ENCODE data around the gene SNTG2. TPM values are rescaled to one million over a fixed set of nuclear protein-coding genes. Genes with fewer than 3 reads are reported as not detected.

SNTG2 gene
- total and polyA plus RNA-seq, 2 donors (not counting 3 experiments of a cell fraction or from before 2014, with no cell fraction given) = not detected

- peaks cover 8% of the 10 kb centered on the region for H3K9me3 ChIP-seq (replicated peaks; ENCODE audit: control insufficient read depth, insufficient read depth, low read length)
- BruUV-seq (replicated peaks) = no TSS peak
- intact Hi-C loops (cut with micrococcal nuclease) = no loop called here
- CTCF ChIA-PET = no interaction called here
- dilution Hi-C loops (cut with MboI; ENCODE audit: extremely low pct_ligation_motif_present, low sequenced_read_pairs) = no loop called here
- no peak overlapping the region for H3K9ac ChIP-seq (replicated peaks; ENCODE audit: extremely low read depth, insufficient read depth, low read length)
- H3K4me3 ChIP-seq (replicated peaks in 1 of 3; ENCODE audit: insufficient read depth in 1 of 3, low read depth in 1 of 3, low read length in 3 of 3) = no peak overlapping the region
- H3K4me1 ChIP-seq (ENCODE audit: control insufficient read depth, extremely low read depth, insufficient read depth, low read length) = no peaks in the 10 kb centered on the region
- H4K20me1 ChIP-seq (replicated peaks; ENCODE audit: control insufficient read depth, extremely low read depth, insufficient read depth, low read length) = no peaks in the 10 kb centered on the region
- DNase-seq (ENCODE audit: low read depth, low spot score) = no peak
- no peaks in the 10 kb centered on the region for H3K79me2 ChIP-seq (ENCODE audit: control insufficient read depth, insufficient read depth, low read length)
- FAIRE-seq = no peak
- H3K27ac ChIP-seq (ENCODE audit: insufficient read depth, low read depth, low read length) = no peak overlapping the region
- no peak for TF ChIP-seq CTCF (IDR thresholded peaks at IDR 0.05; ENCODE audit: extremely low read depth in 1 of 2, insufficient read depth in 1 of 2, low read depth in 1 of 2, low read length in 2 of 2)
- TF ChIP-seq POLR2AphosphoS5 (IDR thresholded peaks at IDR 0.05; ENCODE audit: insufficient read depth, low read depth, low read length) = no peak
- H3K27me3 ChIP-seq (ENCODE audit: control insufficient read depth in 2 of 2, insufficient read depth in 2 of 2, low read length in 2 of 2) = no peaks in the 10 kb centered on the region
- POLR2A ChIA-PET = no interaction called here
- H2AFZ ChIP-seq (ENCODE audit: low read depth, low read length) = no peak overlapping the region
- H3K36me3 ChIP-seq (ENCODE audit: control insufficient read depth in 2 of 2, extremely low read depth in 1 of 2, insufficient read depth in 2 of 2, low read length in 2 of 2) = no peaks in the 10 kb centered on the region
- H3K9me1 ChIP-seq (replicated peaks; ENCODE audit: control insufficient read depth, extremely low read depth, insufficient read depth, low read length) = no peaks in the 10 kb centered on the region
- no peak overlapping the region for H3K4me2 ChIP-seq (ENCODE audit: insufficient read depth, low read length)
These were observed 378.0 kb downstream of the SNTG2 start for GRCh38 chr2:1328684-1329083.

GRCh38 chr2:1339388-1340140 is 388.9 kb downstream of the SNTG2 start:
- H3K36me3 ChIP-seq (ENCODE audit: control insufficient read depth in 2 of 2, extremely low read depth in 1 of 2, insufficient read depth in 2 of 2, low read length in 2 of 2) = no peaks in the 10 kb centered on the region
- no peaks in the 10 kb centered on the region for H3K79me2 ChIP-seq (ENCODE audit: control insufficient read depth, insufficient read depth, low read length)
- no TSS peak for BruUV-seq (replicated peaks)
- POLR2A ChIA-PET = no interaction called here
- TF ChIP-seq POLR2A (IDR thresholded peaks at IDR 0.05; ENCODE audit: low read depth, low read length) (no peak), MAX (IDR thresholded peaks at IDR 0.05; ENCODE audit: insufficient read depth, insufficient read length) (no peak), EZH2 (IDR thresholded peaks at IDR 0.05; ENCODE audit: borderline replicate concordance, low read depth, low read length, severe bottlenecking) (no peak), FOS (IDR thresholded peaks at IDR 0.05; ENCODE audit: borderline replicate concordance, insufficient read depth, low read length) (no peak), JUN (IDR thresholded peaks at IDR 0.05; ENCODE audit: borderline replicate concordance, insufficient read depth, insufficient read length, low read depth) (no peak), POLR2AphosphoS5 (IDR thresholded peaks at IDR 0.05; ENCODE audit: insufficient read depth, low read depth, low read length) (no peak), GATA2 (IDR thresholded peaks at IDR 0.05; ENCODE audit: insufficient read depth, insufficient read length, low read depth, low read length) (no peak), MYC (IDR thresholded peaks at IDR 0.05; ENCODE audit: low read depth, low read length) (no peak), CTCF (IDR thresholded peaks at IDR 0.05; ENCODE audit: extremely low read depth in 1 of 2, insufficient read depth in 1 of 2, low read depth in 1 of 2, low read length in 2 of 2) (no peak)
- no peak overlapping the region for H3K4me2 ChIP-seq (ENCODE audit: insufficient read depth, low read length)
- no peaks in the 10 kb centered on the region for H4K20me1 ChIP-seq (replicated peaks; ENCODE audit: control insufficient read depth, extremely low read depth, insufficient read depth, low read length)
- DNase-seq (ENCODE audit: low read depth, low spot score) (no peak), FAIRE-seq (no peak)
- H3K4me3 ChIP-seq (replicated peaks in 1 of 3; ENCODE audit: insufficient read depth in 1 of 3, low read depth in 1 of 3, low read length in 3 of 3) = no peak overlapping the region
- CTCF ChIA-PET = no interaction called here
- H3K9ac ChIP-seq (replicated peaks; ENCODE audit: extremely low read depth, insufficient read depth, low read length) = no peak overlapping the region
- dilution Hi-C loops (cut with MboI; ENCODE audit: extremely low pct_ligation_motif_present, low sequenced_read_pairs) = no loop called here
- H3K9me3 ChIP-seq (replicated peaks; ENCODE audit: control insufficient read depth, insufficient read depth, low read length) = no peaks in the 10 kb centered on the region
- intact Hi-C loops (cut with micrococcal nuclease) = no loop called here
- no peaks in the 10 kb centered on the region for H3K27me3 ChIP-seq (ENCODE audit: control insufficient read depth in 2 of 2, insufficient read depth in 2 of 2, low read length in 2 of 2)
- H3K4me1 ChIP-seq (ENCODE audit: control insufficient read depth, extremely low read depth, insufficient read depth, low read length) = no peaks in the 10 kb centered on the region
- H3K9me1 ChIP-seq (replicated peaks; ENCODE audit: control insufficient read depth, extremely low read depth, insufficient read depth, low read length) = no peaks in the 10 kb centered on the region
- no peak overlapping the region for H3K27ac ChIP-seq (ENCODE audit: insufficient read depth, low read depth, low read length)
- H2AFZ ChIP-seq (ENCODE audit: low read depth, low read length) = no peak overlapping the region
